Peyer's patch (tissue), 4 donors: ENCODE data around the gene SRP54.

Source experiments
- POLR2A ChIP-seq, 2 donors: fragments of 450-650 bp; IDR thresholded peaks; one replicate each; pipeline ENCODE4 v1.5.1; 2017; ENCODE audit warnings: antibody characterized with exemption in 2 of 2, mild to moderate bottlenecking in 2 of 2, moderate library complexity in 2 of 2
- TF ChIP-seq, protein P1 (sequence below), 6 experiments: fragments of 450-650 bp in 4 of 6; fragments of 200-600 bp in 2 of 6; sonication (generic) in 1 of 6; IDR thresholded peaks; one replicate each; pipeline ENCODE4 v1.5.1; 2017 to 2019; ENCODE audit warnings: antibody characterized with exemption in 6 of 6, mild to moderate bottlenecking in 3 of 6, moderate library complexity in 1 of 6

DNA sequence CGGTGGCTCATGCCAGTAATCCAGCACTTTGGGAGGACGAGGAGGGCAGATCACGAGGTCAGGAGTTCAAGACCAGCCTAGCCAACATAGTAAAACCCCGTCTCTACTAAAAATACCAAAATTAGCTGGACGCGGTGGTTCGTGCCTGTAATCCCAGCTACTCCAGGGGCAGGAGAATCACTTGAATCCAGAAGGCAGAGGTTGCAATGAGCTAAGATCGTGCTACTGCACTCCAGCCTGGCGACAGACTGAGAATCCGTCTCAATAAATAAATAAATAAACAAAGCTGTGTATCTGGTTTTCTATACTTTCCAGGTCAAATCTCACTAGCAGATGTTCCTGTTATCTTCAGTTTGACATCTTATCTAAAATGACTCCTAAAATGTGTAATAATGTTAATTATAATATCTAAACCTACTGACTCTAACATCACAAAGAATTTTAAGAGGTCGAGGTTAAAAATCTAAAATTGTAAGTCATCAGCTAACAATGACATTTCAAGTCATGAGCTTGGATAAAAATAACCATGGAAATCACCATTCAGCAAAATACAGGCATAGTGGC, 2.4 kb upstream of the SRP54 start:
- TF ChIP-seq POLR2A (IDR thresholded peaks at IDR 0.05), result no peak
- TF ChIP-seq, protein P1, sequence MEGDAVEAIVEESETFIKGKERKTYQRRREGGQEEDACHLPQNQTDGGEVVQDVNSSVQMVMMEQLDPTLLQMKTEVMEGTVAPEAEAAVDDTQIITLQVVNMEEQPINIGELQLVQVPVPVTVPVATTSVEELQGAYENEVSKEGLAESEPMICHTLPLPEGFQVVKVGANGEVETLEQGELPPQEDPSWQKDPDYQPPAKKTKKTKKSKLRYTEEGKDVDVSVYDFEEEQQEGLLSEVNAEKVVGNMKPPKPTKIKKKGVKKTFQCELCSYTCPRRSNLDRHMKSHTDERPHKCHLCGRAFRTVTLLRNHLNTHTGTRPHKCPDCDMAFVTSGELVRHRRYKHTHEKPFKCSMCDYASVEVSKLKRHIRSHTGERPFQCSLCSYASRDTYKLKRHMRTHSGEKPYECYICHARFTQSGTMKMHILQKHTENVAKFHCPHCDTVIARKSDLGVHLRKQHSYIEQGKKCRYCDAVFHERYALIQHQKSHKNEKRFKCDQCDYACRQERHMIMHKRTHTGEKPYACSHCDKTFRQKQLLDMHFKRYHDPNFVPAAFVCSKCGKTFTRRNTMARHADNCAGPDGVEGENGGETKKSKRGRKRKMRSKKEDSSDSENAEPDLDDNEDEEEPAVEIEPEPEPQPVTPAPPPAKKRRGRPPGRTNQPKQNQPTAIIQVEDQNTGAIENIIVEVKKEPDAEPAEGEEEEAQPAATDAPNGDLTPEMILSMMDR (IDR thresholded peaks at IDR 0.05), result no peak
